Activated CD4-positive, alpha-beta T cell treated with anti-CD3 and anti-CD28 coated beads, Interleukin-2, Interleukin-4, amounts not matched to agents 100 ng/mL and 50 ng/mL, durations not matched to agents 16 hours and 8 hours (primary cell): ENCODE results near the gene LILRB2.
"Not testable (repeated sequence)": the region's sequence is repeated elsewhere in the genome, so short reads cannot be mapped to it uniquely, and the experiment has no call there.

Experiments
- DNase-seq: peaks from one replicate; pipeline ENCODE4 v3.0.0-alpha.2; 2020; ENCODE audit warnings: low spot score

The LILRB2 gene

GRCh38 chr19:54281007-54281728 is at the start of gene LILRB2:
Gene LILRB2, minus strand, starts transcription at chr19:54281110. Its CDS starts 614 bp downstream, at chr19:54280496.
- no peak for DNase-seq

GRCh38 chr19:54329476-54330165 is 48.7 kb upstream of the LILRB2 start:
- DNase-seq: no peak

GRCh38 chr19:54328781-54329180 is 47.9 kb upstream of the LILRB2 start:
- DNase-seq: not testable (repeated sequence)

GRCh38 chr19:54325631-54326030 is 44.7 kb upstream of the LILRB2 start:
- DNase-seq: no peak

- peak; percentile 50 for DNase-seq
Measured at GRCh38 chr19:54325194-54325621, 44.3 kb upstream of the LILRB2 start.

GRCh38 chr19:54324071-54324470 is 43.2 kb upstream of the LILRB2 start:
- no peak for DNase-seq

- not testable (repeated sequence) for DNase-seq
Measured at GRCh38 chr19:54322934-54323333, 42.0 kb upstream of the LILRB2 start.

GRCh38 chr19:54322295-54322694 is 41.4 kb upstream of the LILRB2 start:
- DNase-seq: not testable (repeated sequence)

- DNase-seq: no peak
Measured at GRCh38 chr19:54319892-54320670, 39.2 kb upstream of the LILRB2 start.

- no peak for DNase-seq
Measured at GRCh38 chr19:54319049-54319448, 38.1 kb upstream of the LILRB2 start.

- no peak for DNase-seq
Measured at GRCh38 chr19:54317965-54318240, 37.0 kb upstream of the LILRB2 start.

GRCh38 chr19:54317108-54317964 is 36.4 kb upstream of the LILRB2 start:
- no peak for DNase-seq

GRCh38 chr19:54316746-54317107 is 35.8 kb upstream of the LILRB2 start:
- DNase-seq: no peak

GRCh38 chr19:54315956-54316355 is 35.0 kb upstream of the LILRB2 start:
- DNase-seq: no peak

GRCh38 chr19:54312436-54313377 is 31.8 kb upstream of the LILRB2 start, which contains the start of gene LILRA5:
Gene LILRA5, minus strand, starts transcription at chr19:54313166. Its CDS starts 147 bp downstream, at chr19:54313019.
- no peak for DNase-seq

GRCh38 chr19:54312011-54312410 is 31.1 kb upstream of the LILRB2 start:
- no peak for DNase-seq

GRCh38 chr19:54311486-54311885 is 30.6 kb upstream of the LILRB2 start:
- no peak for DNase-seq

- no peak for DNase-seq
Measured at GRCh38 chr19:54310543-54310942, 29.6 kb upstream of the LILRB2 start.

GRCh38 chr19:54309811-54310210 is 28.9 kb upstream of the LILRB2 start:
- DNase-seq: no peak

- DNase-seq: no peak
Measured at GRCh38 chr19:54307389-54308020, 26.6 kb upstream of the LILRB2 start.
